ENCODE results near the gene DCC.

DNA sequence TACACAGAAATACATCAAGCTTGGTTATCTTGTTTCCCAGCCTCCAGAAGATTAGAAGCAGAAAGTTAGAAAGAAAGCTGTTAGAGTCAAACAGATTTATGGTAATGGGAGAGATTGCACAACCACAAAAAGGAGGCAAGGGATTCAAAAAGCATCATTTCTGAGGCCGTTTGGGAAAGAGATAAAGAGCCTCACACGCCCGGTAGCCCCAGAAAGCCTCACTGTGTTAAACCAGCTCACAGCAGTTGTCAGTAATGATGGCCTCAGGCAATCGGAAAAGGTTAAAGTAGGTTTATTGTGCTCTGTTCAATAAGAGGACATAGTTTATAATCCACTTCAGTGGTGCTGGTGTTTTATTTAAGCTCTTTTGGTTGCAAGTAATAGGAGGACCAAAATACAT lies 111.3 kb downstream of the DCC start:
- TF ChIP-seq, protein P1, sequence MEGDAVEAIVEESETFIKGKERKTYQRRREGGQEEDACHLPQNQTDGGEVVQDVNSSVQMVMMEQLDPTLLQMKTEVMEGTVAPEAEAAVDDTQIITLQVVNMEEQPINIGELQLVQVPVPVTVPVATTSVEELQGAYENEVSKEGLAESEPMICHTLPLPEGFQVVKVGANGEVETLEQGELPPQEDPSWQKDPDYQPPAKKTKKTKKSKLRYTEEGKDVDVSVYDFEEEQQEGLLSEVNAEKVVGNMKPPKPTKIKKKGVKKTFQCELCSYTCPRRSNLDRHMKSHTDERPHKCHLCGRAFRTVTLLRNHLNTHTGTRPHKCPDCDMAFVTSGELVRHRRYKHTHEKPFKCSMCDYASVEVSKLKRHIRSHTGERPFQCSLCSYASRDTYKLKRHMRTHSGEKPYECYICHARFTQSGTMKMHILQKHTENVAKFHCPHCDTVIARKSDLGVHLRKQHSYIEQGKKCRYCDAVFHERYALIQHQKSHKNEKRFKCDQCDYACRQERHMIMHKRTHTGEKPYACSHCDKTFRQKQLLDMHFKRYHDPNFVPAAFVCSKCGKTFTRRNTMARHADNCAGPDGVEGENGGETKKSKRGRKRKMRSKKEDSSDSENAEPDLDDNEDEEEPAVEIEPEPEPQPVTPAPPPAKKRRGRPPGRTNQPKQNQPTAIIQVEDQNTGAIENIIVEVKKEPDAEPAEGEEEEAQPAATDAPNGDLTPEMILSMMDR (IDR thresholded peaks at IDR 0.05; ENCODE audit: low read length): no peak
- TF ChIP-seq EZH2 (optimal IDR thresholded peaks at IDR 0.05; ENCODE audit: low read depth, low read length) (no peak), EZH2phosphoT487 (IDR thresholded peaks at IDR 0.05; ENCODE audit: low read length) (no peak)

Data from MM.1S (cell line).